NCI-H1048 (cell line): ENCODE data around the gene TBCK.
"Not testable (repeated sequence)": the region's sequence is repeated elsewhere in the genome, so short reads cannot be mapped to it uniquely, and the experiment has no call there.

Experiments
- DNase-seq: peaks from one replicate; lab custom pipeline; 2025; lab: John Stamatoyannopoulos, UW

TBCK gene

GRCh38 chr4:106114270-106114669 lies 201.7 kb downstream of the TBCK start:
- no peak for DNase-seq

DNA sequence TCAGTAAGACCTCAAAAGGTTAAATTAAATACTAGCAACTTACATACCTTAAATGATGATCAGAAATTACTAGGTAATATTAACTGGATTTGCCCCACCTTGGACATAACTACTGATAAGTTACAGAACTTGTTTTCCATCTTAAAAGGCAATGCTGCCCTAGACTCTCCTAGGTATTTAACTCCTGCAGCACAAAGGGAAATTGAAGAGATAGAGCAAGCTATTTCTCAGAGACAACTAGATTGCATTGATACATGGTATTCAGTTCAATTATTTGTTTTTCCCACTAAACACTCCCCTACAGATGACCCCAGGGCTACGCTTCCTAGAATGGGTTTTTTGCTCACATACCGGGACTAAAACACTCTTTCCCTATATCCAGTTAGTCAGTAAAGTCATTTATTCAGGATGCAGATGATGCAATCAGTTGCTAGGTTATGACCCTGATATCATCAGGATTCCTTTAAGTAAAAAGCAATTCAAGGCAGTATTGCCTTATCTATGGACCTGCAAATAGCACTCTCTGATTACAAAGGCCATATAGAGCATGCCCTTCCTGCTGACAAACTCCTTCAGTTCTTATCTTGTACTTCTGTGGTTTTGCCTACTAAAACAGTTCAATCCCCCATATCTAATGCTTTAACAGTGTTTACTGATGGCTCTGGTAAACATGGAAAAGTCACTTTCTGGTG lies 204.1 kb downstream of the TBCK start:
- DNase-seq = not testable (repeated sequence)

- no peak for DNase-seq
These were observed 206.1 kb downstream of the TBCK start for GRCh38 chr4:106109929-106110328.

DNA sequence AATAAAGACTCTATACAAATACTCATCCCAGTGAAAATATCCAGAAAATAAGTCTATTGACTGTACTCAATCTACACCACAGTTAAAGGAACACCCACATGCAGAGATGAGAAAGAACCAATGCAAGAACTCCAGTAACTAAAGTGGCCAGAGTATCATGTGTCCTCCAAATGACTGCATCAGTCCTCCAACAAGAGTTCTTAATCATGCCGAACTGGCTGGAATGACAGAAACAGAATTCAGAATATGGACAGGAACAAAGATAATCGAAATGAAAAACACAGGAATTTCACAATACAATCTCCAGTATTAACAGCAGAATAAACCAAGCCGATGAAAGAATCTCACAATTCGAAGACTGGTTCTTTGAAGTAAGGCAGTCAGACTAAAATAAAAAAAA lies 210.3 kb downstream of the TBCK start:
- no peak for DNase-seq

GRCh38 chr4:106104276-106104675 lies 211.7 kb downstream of the TBCK start:
- no peak for DNase-seq

GRCh38 chr4:106096454-106096853 lies 219.6 kb downstream of the TBCK start:
- no peak for DNase-seq

GRCh38 chr4:106095408-106095807 lies 220.6 kb downstream of the TBCK start:
- no peak for DNase-seq

GRCh38 chr4:106092361-106093040 lies 223.5 kb downstream of the TBCK start:
- no peak for DNase-seq

- no peak for DNase-seq
These were observed 225.2 kb downstream of the TBCK start for GRCh38 chr4:106090826-106091225.

DNA sequence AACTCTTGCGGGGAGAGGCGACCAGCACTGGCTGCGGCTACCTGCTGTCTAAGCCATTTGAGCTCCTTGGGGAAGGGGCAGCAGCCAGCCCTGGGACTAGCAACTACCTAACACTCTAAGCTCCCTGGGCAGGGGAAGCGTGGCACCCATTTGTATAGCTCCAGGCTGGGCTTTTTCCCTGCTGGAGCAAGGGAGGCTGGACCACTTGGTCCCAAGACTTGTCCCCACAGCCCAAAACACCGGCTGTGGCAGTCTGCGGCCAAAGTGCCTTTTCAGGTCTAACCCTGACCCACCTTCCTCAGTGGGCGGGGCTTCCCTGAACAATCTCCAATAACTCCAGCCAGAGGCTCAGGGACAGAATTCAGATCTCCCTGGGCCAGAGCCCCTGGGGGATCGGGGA lies 232.9 kb downstream of the TBCK start:
- DNase-seq = no peak

GRCh38 chr4:106080376-106080775 lies 235.6 kb downstream of the TBCK start:
- no peak for DNase-seq

- DNase-seq = no peak
These were observed 236.4 kb downstream of the TBCK start for GRCh38 chr4:106079616-106080015.

DNA sequence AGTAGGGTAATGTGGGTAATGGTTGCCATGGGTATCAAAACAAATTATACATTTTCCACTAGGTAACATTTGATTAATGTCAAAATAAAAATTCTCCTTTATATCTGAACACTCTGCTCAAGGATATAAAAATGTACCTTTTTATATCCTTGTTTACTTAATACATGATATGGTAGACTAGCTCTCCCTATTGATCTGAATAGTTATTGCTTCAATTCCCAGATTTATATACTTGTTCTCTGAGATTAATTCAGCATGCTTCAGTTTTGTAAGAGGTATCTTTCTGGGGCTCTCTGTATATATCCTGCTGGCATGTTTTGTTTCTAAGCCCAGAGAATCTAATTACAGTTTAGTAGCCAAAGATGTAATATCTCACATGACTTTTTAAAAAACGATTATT lies 251.0 kb downstream of the TBCK start:
- DNase-seq = no peak

DNA sequence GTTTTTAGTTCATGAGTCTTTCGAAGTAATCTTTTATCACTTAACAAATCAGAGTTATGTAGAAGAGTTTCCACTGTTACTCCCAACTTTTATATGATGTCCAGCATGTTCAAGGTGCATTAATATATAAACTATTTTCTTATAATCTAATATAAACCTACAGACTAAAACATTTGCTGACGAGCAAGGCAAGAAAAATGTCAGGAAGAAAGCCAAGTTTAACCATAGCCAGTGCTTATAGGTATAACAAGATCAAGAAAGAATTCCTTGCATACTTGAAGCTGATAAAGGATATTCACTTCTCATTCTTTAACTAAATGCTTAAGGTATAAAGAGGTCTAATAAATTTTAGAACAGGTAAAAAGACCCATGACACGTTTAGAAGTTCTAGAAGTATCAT lies 253.0 kb downstream of the TBCK start:
- no peak for DNase-seq

GRCh38 chr4:106062452-106062875 lies 253.5 kb downstream of the TBCK start:
- DNase-seq = no peak

- DNase-seq = no peak
These were observed 257.1 kb downstream of the TBCK start for GRCh38 chr4:106058921-106059320.

DNA sequence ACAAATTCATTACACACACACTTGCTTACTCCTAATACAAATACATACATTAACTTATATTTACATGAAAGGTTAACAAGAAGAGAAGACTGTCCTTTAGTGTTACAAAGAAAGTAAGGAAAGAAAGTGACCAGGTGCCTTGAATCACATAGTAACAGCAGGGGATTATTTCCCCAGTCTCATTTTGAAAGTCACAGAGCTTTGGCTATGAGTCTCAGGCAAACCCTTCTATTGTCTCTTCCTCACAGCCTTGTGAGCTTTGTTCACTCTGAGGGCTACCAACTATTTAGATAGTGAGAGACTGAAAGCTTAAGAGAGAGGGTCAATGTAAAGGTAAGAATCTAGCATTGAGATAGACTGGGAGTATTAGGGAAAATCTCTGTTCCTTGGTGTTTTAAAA lies 259.1 kb downstream of the TBCK start:
- no peak for DNase-seq

- no peak for DNase-seq
These were observed 264.5 kb downstream of the TBCK start for GRCh38 chr4:106051514-106051913.

- DNase-seq = no peak
These were observed 266.5 kb downstream of the TBCK start for GRCh38 chr4:106049490-106049889.

DNA sequence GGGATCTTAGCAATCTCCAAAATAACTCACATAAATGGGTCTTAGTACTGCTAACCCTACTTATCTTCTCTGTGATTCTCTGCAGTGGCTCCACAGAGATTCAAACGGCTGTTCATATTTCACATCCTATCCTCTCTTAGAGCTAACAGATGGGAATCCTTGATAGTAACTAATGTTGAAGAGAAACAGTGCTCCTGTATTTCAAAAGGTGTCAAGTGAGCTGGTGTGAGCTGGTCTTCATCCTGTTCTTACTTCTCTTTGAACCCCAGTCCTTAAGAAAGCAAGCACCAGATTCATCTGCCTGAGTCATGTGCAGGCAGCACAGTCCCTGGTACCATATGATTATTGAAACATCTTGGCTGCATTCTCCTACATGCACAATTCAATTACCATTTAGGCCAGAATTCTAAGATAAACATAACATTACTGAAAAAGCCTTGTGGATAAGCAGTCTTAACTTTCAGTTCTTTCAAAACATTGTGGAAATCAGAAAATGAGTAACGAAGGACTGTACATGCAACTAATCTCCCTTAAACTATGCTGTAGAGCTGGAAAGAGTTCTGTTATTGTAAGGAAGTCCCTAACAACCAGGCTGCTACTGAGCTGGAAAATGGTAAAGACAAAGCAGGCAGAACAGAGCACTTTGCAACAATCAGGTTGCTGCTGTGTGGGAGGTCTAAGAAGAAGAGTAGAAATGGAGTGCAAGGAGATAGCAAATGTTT lies 267.6 kb downstream of the TBCK start:
- no peak for DNase-seq

- DNase-seq = no peak
These were observed 269.9 kb downstream of the TBCK start for GRCh38 chr4:106046083-106046482.

- DNase-seq = no peak
These were observed 274.6 kb downstream of the TBCK start for GRCh38 chr4:106041294-106042002.

DNA sequence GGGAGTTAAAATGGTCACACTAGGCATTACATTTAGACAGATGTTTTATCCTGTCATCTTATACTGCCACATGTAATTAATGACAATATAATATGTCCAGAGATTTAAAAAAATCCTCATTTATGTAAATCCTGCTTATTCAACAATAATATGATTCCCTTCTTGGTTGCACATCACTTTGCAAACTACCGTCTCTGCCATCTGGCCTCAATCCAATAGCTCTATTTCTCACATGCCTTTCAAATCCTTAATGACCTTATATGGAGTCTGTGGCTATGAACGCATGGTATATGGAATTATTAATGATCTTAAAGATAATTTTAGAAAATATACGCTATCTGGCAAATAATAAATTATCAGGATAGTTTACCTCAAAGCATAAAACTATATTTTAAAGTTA lies 276.2 kb downstream of the TBCK start:
- DNase-seq = no peak
